ENCODE results near the gene RHOF. TPM values are rescaled to one million over a fixed set of nuclear protein-coding genes. Genes with fewer than 3 reads are reported as not detected.

RHOF gene
- total RNA-seq, 1 donor from 2014 or later, result 28.7 TPM

DNA sequence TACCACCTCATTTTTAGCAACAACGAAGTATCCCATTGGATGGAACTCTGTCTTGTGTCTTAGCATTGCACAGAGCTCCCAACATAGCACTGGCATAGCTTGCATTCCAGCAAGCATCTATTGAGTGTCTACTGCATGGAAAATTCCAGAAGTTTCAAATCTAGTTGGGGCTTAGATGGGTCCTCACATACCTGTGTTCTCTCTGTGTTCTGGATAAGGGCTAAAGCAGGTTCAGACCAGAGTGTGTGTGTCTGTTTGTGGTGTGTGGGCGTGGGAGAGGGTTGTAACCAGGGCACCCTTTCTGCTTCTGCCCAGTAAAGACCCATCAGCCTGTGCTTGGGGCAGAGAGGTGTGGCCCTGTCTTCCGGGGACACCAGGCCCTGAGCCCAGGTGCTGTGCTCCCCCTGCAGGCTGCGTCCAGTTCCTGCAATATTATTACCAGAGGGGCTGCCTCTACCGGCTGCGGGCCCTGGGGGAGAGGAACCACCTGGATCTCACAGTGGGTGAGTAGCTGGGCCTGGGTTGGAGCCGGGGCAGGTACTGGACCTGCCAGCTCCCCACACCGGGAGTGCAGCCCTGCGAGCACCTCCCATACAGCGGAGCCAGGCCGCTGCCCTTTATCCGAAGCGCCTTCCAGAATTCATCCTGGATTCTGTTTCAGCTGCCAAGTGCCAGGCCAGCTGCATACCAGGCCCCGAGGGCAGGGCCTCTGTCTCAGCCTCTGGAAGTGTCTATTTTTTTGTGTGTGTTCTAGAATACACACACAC is 20.3 kb downstream of the RHOF start:
- Histone ChIP-seq H3K4me3 (no peak overlapping the region), H3K9me3 (no peaks in the 10 kb centered on the region), H3K27ac (peak overlapping the region; percentile 71), H3K4me1 (peaks cover 14% of the 10 kb centered on the region), H3K36me3 (no peaks in the 10 kb centered on the region), H3K27me3 (ENCODE audit: low read depth) (no peaks in the 10 kb centered on the region)
- intact Hi-C loops (cut with DNase I), result loop anchor here (10.0 kb wide), 1 partner anchor 78 kb away; no protein-coding TSS in a partner anchor
- DNase-seq, result peak; percentile 87
- TF ChIP-seq, protein P1, sequence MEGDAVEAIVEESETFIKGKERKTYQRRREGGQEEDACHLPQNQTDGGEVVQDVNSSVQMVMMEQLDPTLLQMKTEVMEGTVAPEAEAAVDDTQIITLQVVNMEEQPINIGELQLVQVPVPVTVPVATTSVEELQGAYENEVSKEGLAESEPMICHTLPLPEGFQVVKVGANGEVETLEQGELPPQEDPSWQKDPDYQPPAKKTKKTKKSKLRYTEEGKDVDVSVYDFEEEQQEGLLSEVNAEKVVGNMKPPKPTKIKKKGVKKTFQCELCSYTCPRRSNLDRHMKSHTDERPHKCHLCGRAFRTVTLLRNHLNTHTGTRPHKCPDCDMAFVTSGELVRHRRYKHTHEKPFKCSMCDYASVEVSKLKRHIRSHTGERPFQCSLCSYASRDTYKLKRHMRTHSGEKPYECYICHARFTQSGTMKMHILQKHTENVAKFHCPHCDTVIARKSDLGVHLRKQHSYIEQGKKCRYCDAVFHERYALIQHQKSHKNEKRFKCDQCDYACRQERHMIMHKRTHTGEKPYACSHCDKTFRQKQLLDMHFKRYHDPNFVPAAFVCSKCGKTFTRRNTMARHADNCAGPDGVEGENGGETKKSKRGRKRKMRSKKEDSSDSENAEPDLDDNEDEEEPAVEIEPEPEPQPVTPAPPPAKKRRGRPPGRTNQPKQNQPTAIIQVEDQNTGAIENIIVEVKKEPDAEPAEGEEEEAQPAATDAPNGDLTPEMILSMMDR (IDR thresholded peaks at IDR 0.05), result peak; percentile 79
- ATAC-seq, result peak; percentile 82 to 86

- TF ChIP-seq, protein P1 (IDR thresholded peaks at IDR 0.05), result no peak
- Histone ChIP-seq H3K27ac (no peak overlapping the region), H3K36me3 (no peaks in the 10 kb centered on the region), H3K9me3 (no peaks in the 10 kb centered on the region), H3K4me3 (no peak overlapping the region), H3K27me3 (ENCODE audit: low read depth) (no peaks in the 10 kb centered on the region), H3K4me1 (peaks cover 10% of the 10 kb centered on the region)
- intact Hi-C loops (cut with DNase I), result loop anchor here (10.0 kb wide), 1 partner anchor 76 kb away; no protein-coding TSS in a partner anchor
- ATAC-seq (no peak), DNase-seq (no peak)
These were observed 22.5 kb downstream of the RHOF start for GRCh38 chr12:121770813-121771625.

DNA sequence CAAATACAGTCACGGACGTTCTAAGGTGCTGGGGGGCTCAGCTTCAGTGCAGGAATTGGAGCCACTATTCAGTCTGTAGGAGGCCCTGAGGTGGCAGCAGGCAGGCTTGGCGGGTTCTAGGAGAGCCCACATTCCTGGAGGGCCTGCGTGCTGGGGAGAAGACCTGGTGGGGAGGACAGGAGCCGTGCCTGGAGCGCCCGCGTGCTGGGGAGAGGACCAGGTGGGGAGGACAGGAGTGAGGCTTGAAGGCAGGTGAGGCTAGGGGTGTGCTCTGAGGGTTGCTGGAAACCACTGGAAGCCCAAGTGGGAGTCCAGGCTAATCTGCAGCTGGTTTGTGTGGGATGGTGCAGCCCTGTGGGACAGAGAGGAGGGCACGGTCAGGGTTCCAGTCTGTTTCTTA is 23.1 kb downstream of the RHOF start:
- Histone ChIP-seq H3K27ac (no peak overlapping the region), H3K9me3 (no peaks in the 10 kb centered on the region), H3K4me3 (no peak overlapping the region), H3K4me1 (peaks cover 10% of the 10 kb centered on the region), H3K36me3 (no peaks in the 10 kb centered on the region), H3K27me3 (ENCODE audit: low read depth) (no peaks in the 10 kb centered on the region)
- DNase-seq, result no peak
- intact Hi-C loops (cut with DNase I), result loop anchor here (10.0 kb wide), 1 partner anchor 76 kb away; no protein-coding TSS in a partner anchor
- TF ChIP-seq, protein P1 (IDR thresholded peaks at IDR 0.05), result no peak
- ATAC-seq, result no peak

GRCh38 chr12:121769831-121770301 is 23.6 kb downstream of the RHOF start:
- no peak for ATAC-seq
- Histone ChIP-seq H3K27me3 (ENCODE audit: low read depth) (no peaks in the 10 kb centered on the region), H3K27ac (no peak overlapping the region), H3K36me3 (no peaks in the 10 kb centered on the region), H3K9me3 (no peaks in the 10 kb centered on the region), H3K4me3 (no peak overlapping the region), H3K4me1 (peaks cover 10% of the 10 kb centered on the region)
- TF ChIP-seq, protein P1 (IDR thresholded peaks at IDR 0.05), result no peak
- no peak for DNase-seq
- intact Hi-C loops (cut with DNase I), result loop anchor here (10.0 kb wide), 1 partner anchor 75 kb away; no protein-coding TSS in a partner anchor

- no peaks in the 10 kb centered on the region for H3K27me3 ChIP-seq (ENCODE audit: low read depth)
- TF ChIP-seq, protein P1 (IDR thresholded peaks at IDR 0.05), result no peak
- DNase-seq (no peak), ATAC-seq (no peak)
- H3K4me1 ChIP-seq, result peaks cover 10% of the 10 kb centered on the region
- H3K4me3 ChIP-seq, result no peak overlapping the region
- no peaks in the 10 kb centered on the region for H3K9me3 ChIP-seq
- no peaks in the 10 kb centered on the region for H3K36me3 ChIP-seq
- no peak overlapping the region for H3K27ac ChIP-seq
- intact Hi-C loops (cut with DNase I), result no loop called here
These were observed 24.1 kb downstream of the RHOF start for GRCh38 chr12:121769297-121769830.
